HAP-1 (cell line): ENCODE data around the gene MLST8.

Experiments
- DNase-seq, 2 experiments: peaks; one replicate each; pipeline ENCODE4 v3.0.0-alpha.2; 2016 to 2020; ENCODE audit warnings: low spot score in 2 of 2
- H3K27me3 ChIP-seq: fragments of 250-450 bp; sonication (Bioruptor Pico); 2 replicates; pipeline ENCODE4 v1.5.1; 2020; ENCODE audit warnings: low read depth, mild to moderate bottlenecking, moderate library complexity
- H3K36me3 ChIP-seq: fragments of 250-450 bp; sonication (Bioruptor Pico); replicated peaks from 2 replicates; pipeline ENCODE4 v1.5.1; 2020; ENCODE audit warnings: mild to moderate bottlenecking
- H3K4me1 ChIP-seq: fragments of 250-450 bp; sonication (Bioruptor Pico); 2 replicates; pipeline ENCODE4 v1.5.1; 2020; ENCODE audit warnings: mild to moderate bottlenecking
- H3K4me3 ChIP-seq: fragments of 250-450 bp; sonication (Bioruptor Pico); 2 replicates; pipeline ENCODE4 v1.5.1; 2020; ENCODE audit warnings: mild to moderate bottlenecking, moderate library complexity
- H3K9me3 ChIP-seq: fragments of 250-450 bp; sonication (Bioruptor Pico); 2 replicates; pipeline ENCODE4 v1.5.1; 2020; ENCODE audit warnings: mild to moderate bottlenecking, moderate library complexity
- in situ Hi-C: fragments of 300-500 bp; cut with MboI; formaldehyde crosslinking; loops from 3 replicates; pipeline ENCODE4 v1.14.3; 2020; ENCODE audit warnings: low sequenced_read_pairs, inconsistent platforms, mixed read lengths

MLST8 gene

DNA sequence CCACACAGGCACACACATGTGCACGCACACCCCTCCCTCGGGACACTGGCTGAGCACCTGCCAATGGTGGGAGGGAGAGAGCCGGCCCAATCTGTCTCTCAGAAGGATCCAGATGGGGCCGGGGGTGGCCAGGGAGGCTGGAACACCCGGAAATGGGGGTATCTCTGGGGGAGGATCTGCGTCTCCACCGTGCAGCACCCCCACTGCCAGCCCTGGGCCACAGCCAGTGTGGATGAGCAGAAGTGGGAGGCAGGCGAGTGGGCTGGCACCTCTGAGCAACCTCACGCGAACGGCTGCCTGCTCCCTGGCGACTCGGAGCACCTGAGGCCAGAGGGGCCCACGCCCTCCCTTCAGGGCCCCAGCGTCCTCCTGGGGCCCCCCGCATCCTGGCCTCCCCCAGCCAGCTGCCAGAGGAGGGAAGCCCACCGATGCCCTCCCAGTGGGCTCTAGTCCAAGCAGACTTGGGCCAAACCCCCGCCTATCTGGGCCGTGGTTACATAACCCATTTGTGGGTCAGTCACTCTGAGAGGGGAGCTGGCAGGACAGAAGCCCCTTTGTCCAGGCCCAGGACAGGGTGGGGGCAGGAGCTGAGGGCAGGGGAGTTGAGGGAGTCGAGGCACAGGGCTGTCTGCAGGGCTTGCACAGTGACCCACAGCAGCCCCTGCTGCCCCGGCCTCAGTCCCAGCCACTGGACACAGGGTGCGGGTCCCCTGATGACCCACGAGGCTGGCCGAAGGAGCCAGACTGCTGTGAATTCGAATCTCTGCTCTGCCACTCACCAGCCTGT lies 14.4 kb upstream of the MLST8 start:
- Histone ChIP-seq H3K4me1 (peaks cover 11% of the 10 kb centered on the region), H3K27me3 (no peaks in the 10 kb centered on the region), H3K9me3 (no peaks in the 10 kb centered on the region), H3K4me3 (no peak overlapping the region), H3K36me3 (no peaks in the 10 kb centered on the region)
- in situ Hi-C loops: no loop called here
- DNase-seq: no peak

GRCh38 chr16:2191446-2191706 lies 13.9 kb upstream of the MLST8 start:
- Histone ChIP-seq H3K27me3 (no peaks in the 10 kb centered on the region), H3K9me3 (no peaks in the 10 kb centered on the region), H3K4me1 (peaks cover 11% of the 10 kb centered on the region), H3K36me3 (no peaks in the 10 kb centered on the region), H3K4me3 (no peak overlapping the region)
- in situ Hi-C loops: no loop called here
- no peak for DNase-seq

DNA sequence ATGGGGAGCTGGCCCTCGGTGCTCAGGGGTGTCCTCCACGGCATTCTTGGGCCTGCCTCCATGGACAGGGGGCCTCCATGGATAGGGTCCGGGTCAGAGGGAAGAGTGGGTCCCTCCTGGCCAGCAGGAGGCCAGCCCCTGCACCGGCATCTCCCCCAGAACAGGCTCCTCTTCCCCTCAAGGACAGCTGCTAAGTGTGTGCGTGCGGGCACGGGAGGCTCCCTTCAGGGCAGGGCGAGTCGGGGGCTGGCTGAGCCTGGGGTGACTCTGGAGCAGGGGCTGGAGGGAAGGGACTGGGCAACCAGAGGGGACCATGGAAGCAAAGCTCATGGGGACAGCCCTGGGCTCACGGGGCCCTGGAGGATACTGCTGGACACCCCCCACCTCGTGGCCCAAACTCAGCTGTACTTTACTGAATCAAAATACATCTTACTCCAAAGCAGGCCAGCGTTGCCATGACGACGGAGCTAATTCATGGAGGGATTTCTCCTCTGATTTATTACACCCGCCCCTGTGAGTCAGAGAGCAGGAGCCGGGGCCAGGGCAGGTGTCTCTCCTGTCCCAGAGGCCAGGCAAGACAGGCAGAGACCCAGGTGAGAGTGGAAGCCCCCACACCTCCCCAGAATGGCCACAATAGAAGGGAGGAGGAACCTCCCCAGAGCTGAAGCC lies 11.0 kb upstream of the MLST8 start:
- no peaks in the 10 kb centered on the region for H3K9me3 ChIP-seq
- no peak overlapping the region for H3K4me3 ChIP-seq
- in situ Hi-C loops: no loop called here
- H3K4me1 ChIP-seq: peaks cover 11% of the 10 kb centered on the region
- DNase-seq: peak in 1 of 2 experiments; percentile 83
- H3K27me3 ChIP-seq: no peaks in the 10 kb centered on the region
- no peaks in the 10 kb centered on the region for H3K36me3 ChIP-seq

- no peaks in the 10 kb centered on the region for H3K9me3 ChIP-seq
- H3K4me3 ChIP-seq: peak overlapping the region; percentile 37
- peaks cover 11% of the 10 kb centered on the region for H3K4me1 ChIP-seq
- H3K27me3 ChIP-seq: no peaks in the 10 kb centered on the region
- H3K36me3 ChIP-seq: no peaks in the 10 kb centered on the region
- in situ Hi-C loops: no loop called here
- DNase-seq: peak; percentile 56 to 67
Observed at GRCh38 chr16:2194852-2195321, 10.4 kb upstream of the MLST8 start.

- no peaks in the 10 kb centered on the region for H3K36me3 ChIP-seq
- no peak for DNase-seq
- in situ Hi-C loops: no loop called here
- peaks cover 11% of the 10 kb centered on the region for H3K4me1 ChIP-seq
- no peaks in the 10 kb centered on the region for H3K9me3 ChIP-seq
- peak overlapping the region; percentile 37 for H3K4me3 ChIP-seq
- no peaks in the 10 kb centered on the region for H3K27me3 ChIP-seq
Observed at GRCh38 chr16:2195322-2196161, 9.7 kb upstream of the MLST8 start.

- Histone ChIP-seq H3K36me3 (no peaks in the 10 kb centered on the region), H3K9me3 (no peaks in the 10 kb centered on the region), H3K27me3 (no peaks in the 10 kb centered on the region), H3K4me3 (peak within 1 kb of the TSS; percentile 37), H3K4me1 (peaks cover 11% of the 10 kb centered on the region)
- DNase-seq: peak in 1 of 2 experiments; percentile 58
- in situ Hi-C loops: no loop called here
Observed at GRCh38 chr16:2196162-2196980, 8.9 kb upstream of the MLST8 start, which contains the start of gene CASKIN1. CASKIN1 (minus strand) TSS chr16:2196605; CDS start chr16:2196432, 173 bp downstream.

GRCh38 chr16:2196981-2197511 lies 8.2 kb upstream of the MLST8 start:
- Histone ChIP-seq H3K27me3 (no peaks in the 10 kb centered on the region), H3K4me3 (no peak overlapping the region)
- in situ Hi-C loops: no loop called here

DNA sequence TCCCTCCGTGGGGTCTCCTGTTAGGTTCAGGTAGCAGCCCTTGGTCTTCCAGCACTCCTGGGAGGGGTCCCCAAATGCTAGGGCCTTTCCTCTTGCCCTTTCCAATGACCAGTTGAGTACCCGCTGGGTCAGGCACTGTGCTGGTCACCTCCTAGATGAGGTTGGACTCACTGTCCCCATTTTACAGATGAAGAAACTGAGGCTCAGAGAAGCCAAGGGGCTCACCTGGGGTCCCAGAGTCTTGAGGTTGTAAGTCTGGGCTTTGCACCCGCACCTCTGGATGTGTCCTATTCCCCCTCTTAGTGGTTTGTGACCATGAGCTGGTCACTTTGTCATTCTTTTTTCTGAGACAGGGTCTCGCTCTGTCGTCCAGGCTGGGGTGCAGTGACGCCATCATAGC lies 7.5 kb upstream of the MLST8 start:
- H3K36me3 ChIP-seq: no peaks in the 10 kb centered on the region
- in situ Hi-C loops: no loop called here
- no peaks in the 10 kb centered on the region for H3K27me3 ChIP-seq
- no peak overlapping the region for H3K4me3 ChIP-seq
- H3K9me3 ChIP-seq: no peaks in the 10 kb centered on the region
- peaks cover 11% of the 10 kb centered on the region for H3K4me1 ChIP-seq
- no peak for DNase-seq

More at GRCh38 chr16:2196981-2197511, 8.2 kb upstream of the MLST8 start:
- DNase-seq: no peak
- Histone ChIP-seq H3K4me1 (peaks cover 11% of the 10 kb centered on the region), H3K36me3 (no peaks in the 10 kb centered on the region), H3K9me3 (no peaks in the 10 kb centered on the region)

- Histone ChIP-seq H3K4me3 (no peak overlapping the region), H3K4me1 (peaks cover 11% of the 10 kb centered on the region), H3K27me3 (no peaks in the 10 kb centered on the region), H3K9me3 (no peaks in the 10 kb centered on the region), H3K36me3 (no peaks in the 10 kb centered on the region)
- in situ Hi-C loops: no loop called here
- no peak for DNase-seq
Observed at GRCh38 chr16:2198283-2198682, 7.0 kb upstream of the MLST8 start.

- H3K4me1 ChIP-seq: peaks cover 11% of the 10 kb centered on the region
- no peak overlapping the region for H3K4me3 ChIP-seq
- DNase-seq: no peak
- no peaks in the 10 kb centered on the region for H3K27me3 ChIP-seq
- in situ Hi-C loops: no loop called here
- no peaks in the 10 kb centered on the region for H3K36me3 ChIP-seq
- H3K9me3 ChIP-seq: no peaks in the 10 kb centered on the region
Observed at GRCh38 chr16:2199095-2199494, 6.2 kb upstream of the MLST8 start.

GRCh38 chr16:2199621-2200139 lies 5.6 kb upstream of the MLST8 start:
- H3K36me3 ChIP-seq: no peaks in the 10 kb centered on the region
- no peaks in the 10 kb centered on the region for H3K9me3 ChIP-seq
- no peak overlapping the region for H3K4me3 ChIP-seq
- peaks cover 13% of the 10 kb centered on the region for H3K4me1 ChIP-seq
- H3K27me3 ChIP-seq: no peaks in the 10 kb centered on the region
- in situ Hi-C loops: no loop called here
- DNase-seq: no peak

GRCh38 chr16:2200313-2200712 lies 4.9 kb upstream of the MLST8 start:
- no peak for DNase-seq
- H3K9me3 ChIP-seq: no peaks in the 10 kb centered on the region
- 0 out of 2 replicates have a peak, but pooled peaks cover under 1% of the 10 kb centered on the region for H3K36me3 ChIP-seq
- H3K4me3 ChIP-seq: no peak overlapping the region
- in situ Hi-C loops: no loop called here
- peaks cover 7% of the 10 kb centered on the region for H3K4me1 ChIP-seq
- no peaks in the 10 kb centered on the region for H3K27me3 ChIP-seq
